K562 (cell line): ENCODE data around the gene DENND1A. TPM values are rescaled to one million over a fixed set of nuclear protein-coding genes. Genes with fewer than 3 reads are reported as not detected.
A peak's percentile ranks its signal among the peaks of the same experiment; 100 is the strongest.

ENCODE experiments used
- ADNP ChIP-seq: fragments of 200-800 bp; sonication (Bioruptor generic); IDR thresholded peaks from 2 replicates; pipeline ENCODE4 v1.6.1; 2016; ENCODE audit warnings: missing genetic modification characterization, missing compliant biosample characterization
- CREM ChIP-seq: IDR thresholded peaks from 2 replicates; pipeline ENCODE4 v1.6.1; 2014; ENCODE audit warnings: antibody characterized with exemption, low read depth
- DMBX1 ChIP-seq: fragments of 250-450 bp; sonication (Bioruptor Pico); IDR thresholded peaks from 2 replicates; pipeline ENCODE4 v1.8.0; 2022; ENCODE audit warnings: inconsistent platforms, mild to moderate bottlenecking, moderate library complexity, borderline replicate concordance
- ETS2 ChIP-seq: IDR thresholded peaks from 2 replicates; pipeline ENCODE4 v1.6.1; 2016; ENCODE audit warnings: borderline replicate concordance, missing genetic modification characterization, mild to moderate bottlenecking, moderate library complexity, missing compliant biosample characterization; ENCODE audit not compliant: poor library complexity, severe bottlenecking
- HNRNPK ChIP-seq: fragments of 200-400 bp; formaldehyde crosslinking; IDR thresholded peaks from one replicate; pipeline ENCODE4 v1.6.1; 2018; ENCODE audit warnings: mild to moderate bottlenecking, low read depth, low read length; ENCODE audit not compliant: poor library complexity, severe bottlenecking
- HNRNPL ChIP-seq: fragments of 200-400 bp; formaldehyde crosslinking; IDR thresholded peaks from 2 replicates; pipeline ENCODE4 v1.6.1; 2017; ENCODE audit warnings: low read depth, mild to moderate bottlenecking, low read length
- IRF2 ChIP-seq: sonication (generic); formaldehyde crosslinking; IDR thresholded peaks from 2 replicates; pipeline ENCODE4 v1.8.1; 2022; ENCODE audit warnings: mild to moderate bottlenecking, missing genetic modification reagents
- L3MBTL2 ChIP-seq: fragments of 450-650 bp; IDR thresholded peaks from 2 replicates; pipeline ENCODE4 v1.6.1; 2016; ENCODE audit warnings: mild to moderate bottlenecking, moderate library complexity
- MYC ChIP-seq, 2 experiments: fragments of 250-450 bp in 1 of 2; sonication (Bioruptor Pico) in 1 of 2; IDR thresholded peaks; 2 replicates each; pipeline versions ENCODE4 v1.5.1 to v1.6.1; 2012 to 2021; ENCODE audit warnings: low read depth in 2 of 2, borderline replicate concordance in 1 of 2, improper control_type of control experiment in 1 of 2, low read length in 1 of 2, mild to moderate bottlenecking in 1 of 2, moderate library complexity in 1 of 2
- NFE2 ChIP-seq: IDR thresholded peaks from 2 replicates; pipeline ENCODE4 v1.6.1; 2014; ENCODE audit warnings: antibody characterized with exemption, low read depth
- POLR2B ChIP-seq: fragments of 450-650 bp; IDR thresholded peaks from 2 replicates; pipeline ENCODE4 v1.6.1; 2018; ENCODE audit warnings: low read depth; ENCODE audit not compliant: partially characterized antibody
- RB1 ChIP-seq: fragments of 450-650 bp; IDR thresholded peaks from 2 replicates; pipeline ENCODE4 v1.6.1; 2017; ENCODE audit warnings: low read depth, mild to moderate bottlenecking
- TRIM28 ChIP-seq: fragments of 450-650 bp; IDR thresholded peaks from 2 replicates; pipeline ENCODE4 v1.6.1; 2017
- XRCC4 ChIP-seq: IDR thresholded peaks from one replicate; pipeline ENCODE4 v1.6.1; 2011; ENCODE audit not compliant: insufficient read depth, insufficient read length; ENCODE audit errors: extremely low read depth
- ZNF280A ChIP-seq: fragments of 450-650 bp; IDR thresholded peaks from 2 replicates; pipeline ENCODE4 v1.6.1; 2018; ENCODE audit warnings: mild to moderate bottlenecking, low read depth; ENCODE audit not compliant: partially characterized antibody
- ZNF551 ChIP-seq: fragments of 250-450 bp; sonication (Bioruptor Pico); IDR thresholded peaks from 2 replicates; pipeline ENCODE4 v1.5.0; 2021; ENCODE audit warnings: mild to moderate bottlenecking, moderate library complexity
- polyA plus RNA-seq, 8 experiments: library from polyadenylated mRNA; depleted of rRNA in 4 of 8; stranded (reverse) in 5 of 8; unstranded in 3 of 8; fragments of >200 nt; fragmentation: Nextera tagmentation in 2 of 8; fragmentation: Illumina TruSeq in 1 of 8; extraction: Ambion mirVana in 2 of 8; extraction: Trizol in 1 of 8; gene quantifications; 2 replicates each; pipeline versions ENCODE4 v1.2.1 to v1.2.3, GENCODE V29; 2011 to 2014; ENCODE audit warnings: inconsistent platforms in 1 of 8, missing spikeins in 1 of 8
- total RNA-seq, 7 experiments: library from RNA; depleted of rRNA in 6 of 7; stranded (reverse); fragments of >200 nt in 6 of 7; fragmentation: Illumina TruSeq in 2 of 7; extraction: Trizol in 2 of 7; gene quantifications; 2 replicates each; pipeline versions ENCODE4 v1.2.1 to v1.2.3, GENCODE V29; 2011 to 2021; ENCODE audit warnings: low replicate concordance in 1 of 7
- TF ChIP-seq, protein P1 (sequence below), 2 experiments: fragments of 450-650 bp in 1 of 2; sonication (generic) in 1 of 2; formaldehyde crosslinking; conservative IDR thresholded peaks; 2 replicates each; pipeline versions ENCODE4 v1.4.0 to v1.8.1; 2020 to 2022; ENCODE audit warnings: mild to moderate bottlenecking in 1 of 2, missing genetic modification reagents in 1 of 2

DENND1A gene
- total and polyA plus RNA-seq, 9 of the 15 experiments (the other 6 are each of a cell fraction or from before 2014, with no cell fraction given) = 7.6 to 29.5 (median 15.7) TPM

DNA sequence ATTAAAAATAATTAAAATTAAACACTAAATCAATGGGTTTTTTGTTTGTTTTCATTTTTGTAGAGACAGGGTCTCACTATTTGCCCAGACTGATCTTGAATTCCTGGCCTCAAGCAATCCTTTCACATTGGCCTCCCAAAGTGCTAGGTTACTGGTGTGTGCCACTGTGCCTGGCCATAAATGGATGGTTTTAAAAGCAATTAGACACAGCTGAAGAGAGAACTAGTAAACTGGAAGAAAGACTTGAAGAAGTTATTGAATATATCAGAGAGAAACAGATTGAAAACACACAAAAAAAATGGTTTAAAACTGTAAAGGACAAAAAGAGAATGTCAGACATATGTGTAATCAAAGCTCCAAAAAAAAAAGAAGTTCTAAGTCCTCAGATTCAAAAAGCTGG is 83.0 kb downstream of the DENND1A start (continued):
- TF ChIP-seq ZNF551 (CRISPR knock-in tag) (no peak), ZNF280A (peak; percentile 42), RB1 (no peak), MYC (IDR thresholded peaks at IDR 0.05; ENCODE audit: low read depth, low read length) (no peak), MYC (CRISPR knock-in tag; IDR thresholded peaks at IDR 0.05; ENCODE audit: borderline replicate concordance, low read depth) (no peak), XRCC4 (no peak), HNRNPK (no peak), IRF2 (CRISPR knock-in tag) (no peak), POLR2B (no peak), L3MBTL2 (no peak), ETS2 (tag) (no peak), TRIM28 (0 out of 2 replicates have a peak, but pooled peaks have one; percentile 21), NFE2 (no peak), DMBX1 (CRISPR knock-in tag) (no peak), CREM (no peak), HNRNPL (no peak), ADNP (tag) (no peak)
- TF ChIP-seq, protein P1, sequence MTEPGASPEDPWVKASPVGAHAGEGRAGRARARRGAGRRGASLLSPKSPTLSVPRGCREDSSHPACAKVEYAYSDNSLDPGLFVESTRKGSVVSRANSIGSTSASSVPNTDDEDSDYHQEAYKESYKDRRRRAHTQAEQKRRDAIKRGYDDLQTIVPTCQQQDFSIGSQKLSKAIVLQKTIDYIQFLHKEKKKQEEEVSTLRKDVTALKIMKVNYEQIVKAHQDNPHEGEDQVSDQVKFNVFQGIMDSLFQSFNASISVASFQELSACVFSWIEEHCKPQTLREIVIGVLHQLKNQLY (CRISPR knock-in tag; conservative IDR thresholded peaks at IDR 0.05) = no peak
